Right renal pelvis (tissue), 4 donors: ENCODE measurements around the gene MED27. TPM values are rescaled to one million over a fixed set of nuclear protein-coding genes. Genes with fewer than 3 reads are reported as not detected.
A peak's percentile ranks its signal among the peaks of the same experiment; 100 is the strongest.

Experiments used
- DNase-seq, 4 donors: peaks; one replicate each; pipeline ENCODE4 v3.0.0-alpha.2; 2013; ENCODE audit warnings: low read depth in 4 of 4, low spot score in 3 of 4, missing footprints in 1 of 4
- polyA plus RNA-seq, 4 donors: library from polyadenylated mRNA; unstranded; fragments of 120-200 nt; gene quantifications; one replicate each; pipeline ENCODE4 v1.2.1, GENCODE V29; 2013; ENCODE audit not compliant: insufficient read length in 4 of 4

MED27 gene
- polyA plus RNA-seq, 4 donors, result 21.9 to 22.3 (median 22.2) TPM

DNA sequence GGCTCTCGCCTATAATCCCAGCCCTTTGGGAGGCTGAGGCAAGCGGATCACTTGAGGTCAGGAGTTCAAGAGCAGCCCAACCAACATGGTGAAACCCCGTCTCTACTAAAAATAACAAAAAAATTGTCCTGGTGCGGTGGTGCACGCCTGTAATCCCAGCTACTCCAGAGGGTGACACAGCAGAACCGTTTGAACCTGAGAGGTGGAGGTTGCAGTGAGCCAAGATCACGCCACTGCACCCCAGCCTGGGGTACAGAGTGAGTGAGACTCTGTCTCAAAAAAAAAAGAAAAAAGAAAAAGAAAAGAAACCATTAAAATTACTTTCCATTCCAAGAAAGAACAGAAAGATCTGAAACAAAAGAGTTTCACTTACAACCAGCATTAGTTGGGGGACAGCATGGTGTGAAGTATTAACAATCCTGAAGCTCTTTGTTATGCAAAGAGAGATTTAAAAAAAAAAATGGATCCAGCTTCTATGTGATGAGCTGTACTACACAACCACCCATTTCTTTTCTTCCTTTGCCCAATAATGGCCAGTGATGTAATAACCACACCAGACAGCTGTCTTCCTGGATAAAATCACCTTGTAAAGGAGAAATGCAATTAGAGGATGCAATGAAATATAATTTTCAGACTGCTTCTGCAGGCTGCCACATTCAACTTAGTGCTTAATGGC is 76.9 kb downstream of the MED27 start:
- DNase-seq, result no peak

- DNase-seq, result no peak
Measured at GRCh38 chr9:132001567-132001966, 78.1 kb downstream of the MED27 start.

DNA sequence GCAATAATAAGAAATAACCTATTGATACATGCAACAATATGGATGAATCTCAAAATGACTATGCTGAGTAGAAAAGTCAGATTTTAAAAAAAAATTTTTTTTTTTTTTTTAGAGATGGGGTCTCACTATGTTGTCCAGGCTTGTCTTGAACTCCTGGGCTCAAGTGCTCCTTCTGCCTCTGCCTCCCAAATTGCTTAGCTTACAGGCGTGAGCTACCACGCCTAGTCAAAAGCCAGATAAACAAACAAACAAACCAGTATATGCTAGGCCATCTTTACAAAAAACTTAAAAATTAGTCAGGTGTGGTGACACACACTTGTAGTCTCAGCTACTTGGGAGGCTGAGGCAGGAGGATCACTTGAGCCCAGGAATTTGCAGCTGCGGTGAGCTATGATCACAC is 79.0 kb downstream of the MED27 start:
- DNase-seq, result no peak

DNA sequence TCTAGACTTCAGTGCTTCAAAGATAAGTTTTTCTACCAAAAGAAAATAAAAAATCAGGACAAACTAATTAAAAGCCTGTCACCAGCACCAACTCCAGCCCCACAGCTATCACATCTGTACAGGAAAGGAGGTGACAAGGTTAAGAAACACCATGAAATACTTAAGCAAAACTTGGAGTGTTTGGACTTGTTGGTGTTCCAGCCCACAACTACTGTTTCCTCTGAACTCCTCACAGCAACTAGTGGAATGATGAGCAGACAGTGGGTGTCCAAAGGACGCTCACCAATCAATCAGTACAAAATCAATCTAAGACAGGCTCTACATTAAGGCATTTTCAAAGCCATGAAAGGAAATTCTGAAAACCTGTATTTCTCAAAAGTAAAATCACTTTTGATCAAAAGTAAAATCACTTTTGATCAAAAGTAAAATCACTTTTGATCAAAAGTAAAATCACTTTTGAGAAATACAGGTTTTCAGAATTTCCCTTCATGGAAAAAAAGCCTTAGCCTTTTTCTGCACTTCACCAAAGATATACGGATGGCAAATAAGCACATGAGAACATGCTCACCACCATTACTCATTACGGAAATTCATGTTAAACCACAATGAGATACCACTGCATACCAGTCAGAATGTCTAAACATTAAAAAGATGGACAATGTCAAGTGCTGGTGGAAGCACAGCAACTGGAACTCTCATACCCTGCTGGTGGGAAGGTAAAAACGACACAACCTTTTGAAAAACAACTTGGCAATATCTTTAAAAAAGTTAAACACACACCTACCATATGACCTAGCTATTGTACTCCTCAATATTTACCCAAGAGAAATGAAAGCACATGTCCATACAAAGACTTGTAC is 79.7 kb downstream of the MED27 start:
- DNase-seq, result no peak

DNA sequence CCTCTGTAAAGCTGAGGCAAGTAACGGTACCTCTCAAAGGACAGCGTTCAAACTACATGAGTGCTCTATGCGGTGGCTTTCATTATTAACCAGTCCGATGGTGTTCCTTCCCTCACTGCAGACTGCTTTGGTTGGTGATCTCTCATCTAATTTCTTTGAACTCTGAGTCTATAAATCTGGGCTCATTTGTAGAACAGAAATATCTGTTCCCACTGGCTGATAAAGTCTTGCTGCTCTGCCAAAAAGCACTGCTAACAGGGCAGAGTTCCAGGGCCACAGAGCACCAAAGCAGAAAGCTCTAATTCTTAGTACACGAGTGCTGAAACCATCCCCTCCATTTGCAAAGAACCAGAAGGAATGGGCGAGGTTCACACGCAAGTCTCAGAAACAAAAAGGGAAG is 81.9 kb downstream of the MED27 start:
- DNase-seq, result no peak

- no peak for DNase-seq
Measured at GRCh38 chr9:131997076-131997475, 82.6 kb downstream of the MED27 start.

- DNase-seq, result no peak
Measured at GRCh38 chr9:131995382-131995781, 84.3 kb downstream of the MED27 start.

- no peak for DNase-seq
Measured at GRCh38 chr9:131994364-131995125, 85.1 kb downstream of the MED27 start.

- DNase-seq, result peak in 1 of 4 donors; percentile 31
Measured at GRCh38 chr9:131992906-131993657, 86.6 kb downstream of the MED27 start.

DNA sequence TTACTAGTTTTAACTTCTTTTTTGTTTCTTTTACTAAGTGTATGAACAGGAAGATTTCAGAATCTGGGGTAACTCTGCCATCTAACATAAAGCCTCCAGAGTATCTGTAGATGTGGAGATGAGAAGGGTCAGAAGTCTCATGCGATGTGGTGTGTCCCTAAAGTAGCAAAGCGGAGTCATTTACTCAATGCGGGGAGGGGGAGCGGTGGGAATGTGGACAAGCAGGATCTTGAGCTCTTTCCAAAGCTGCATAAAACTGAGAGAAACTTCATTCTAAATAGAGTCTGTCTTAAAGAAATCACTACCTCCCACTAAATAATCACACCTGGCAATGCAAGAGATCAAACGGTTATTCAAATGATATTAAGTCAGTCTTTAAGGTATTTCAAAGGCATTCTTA is 92.4 kb downstream of the MED27 start:
- DNase-seq, result no peak

DNA sequence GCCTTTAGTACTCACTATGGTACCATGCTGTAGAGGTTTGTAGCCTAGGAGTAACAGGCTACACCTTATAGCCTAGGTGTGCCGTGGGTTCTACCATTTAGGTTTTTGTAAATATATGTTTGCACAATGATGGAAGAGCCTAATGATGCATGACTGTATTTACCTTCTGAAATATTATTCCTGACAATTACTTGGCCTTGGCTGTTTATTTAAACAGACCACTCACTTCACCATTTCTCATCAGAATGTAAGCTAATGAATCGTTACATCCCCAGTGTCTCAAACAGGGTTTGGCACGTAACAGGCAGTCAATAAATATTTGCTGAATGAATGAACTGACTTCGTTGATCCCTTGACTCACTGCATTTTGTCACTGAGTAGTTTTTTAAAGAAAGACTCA is 93.1 kb downstream of the MED27 start:
- no peak for DNase-seq

GRCh38 chr9:131986089-131986488 is 93.6 kb downstream of the MED27 start:
- no peak for DNase-seq

DNA sequence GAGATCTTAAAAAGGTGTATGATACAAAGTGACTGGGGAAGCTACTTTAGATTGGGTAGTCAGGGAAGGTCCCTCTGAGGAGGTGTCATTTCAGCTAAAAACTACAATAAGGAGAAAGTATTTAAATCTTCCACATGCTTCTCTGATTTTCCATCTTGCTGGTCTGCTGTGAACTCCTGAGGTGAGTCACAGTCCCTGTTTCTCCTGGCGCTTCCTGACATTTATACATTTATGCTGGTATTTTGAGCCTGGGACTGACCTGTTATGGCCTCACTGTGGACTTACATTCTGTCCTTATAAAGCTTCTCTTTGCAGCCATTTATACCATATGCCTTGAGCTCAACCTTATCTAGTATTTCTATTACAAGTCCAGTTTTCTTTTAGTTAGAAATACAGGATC is 95.1 kb downstream of the MED27 start:
- no peak for DNase-seq

DNA sequence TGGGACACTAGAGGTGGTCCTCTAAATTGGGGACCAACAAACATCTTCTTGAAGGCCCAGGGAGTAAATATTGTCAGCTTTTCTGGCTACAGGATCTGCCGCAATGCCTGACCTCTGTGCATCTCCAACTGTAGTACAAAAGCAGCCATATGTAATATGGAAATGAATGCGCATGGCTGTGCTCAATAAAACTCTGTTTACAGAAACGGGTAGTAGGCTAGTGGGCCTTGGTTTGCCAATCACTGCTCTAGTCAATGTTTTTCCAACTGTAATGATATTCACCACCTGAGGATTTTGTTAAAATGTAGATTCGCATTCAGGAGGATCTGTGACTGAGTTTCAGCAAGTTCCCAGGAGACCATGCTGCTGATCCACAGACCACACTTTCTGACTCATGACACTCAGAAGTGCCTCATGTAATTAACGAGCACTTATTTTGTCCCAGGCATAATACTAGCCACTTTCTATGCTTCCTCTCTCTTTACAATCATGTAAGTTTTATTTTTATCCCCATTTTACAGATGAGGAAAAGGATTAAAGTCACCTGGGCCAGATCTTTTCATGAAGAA is 96.9 kb downstream of the MED27 start:
- DNase-seq, result no peak

DNA sequence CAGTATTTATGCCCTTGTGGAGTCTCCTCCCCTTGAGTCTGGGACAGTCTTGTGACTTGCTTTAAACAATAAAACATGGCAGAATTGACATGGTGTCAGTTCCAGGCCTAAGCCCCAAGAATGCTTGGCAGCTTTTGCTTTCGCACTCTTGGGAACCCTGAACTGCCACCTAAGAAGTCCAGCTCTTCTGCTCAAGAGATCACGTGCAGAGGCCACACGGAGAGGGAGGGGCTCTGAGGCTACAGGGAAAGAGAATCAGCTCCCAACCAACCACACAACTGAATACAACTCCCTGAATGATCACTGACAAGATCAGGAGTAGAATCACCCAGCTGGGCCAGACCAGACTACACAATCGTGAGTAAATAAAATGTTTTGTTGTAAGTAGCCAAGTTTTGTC is 97.6 kb downstream of the MED27 start:
- no peak for DNase-seq

DNA sequence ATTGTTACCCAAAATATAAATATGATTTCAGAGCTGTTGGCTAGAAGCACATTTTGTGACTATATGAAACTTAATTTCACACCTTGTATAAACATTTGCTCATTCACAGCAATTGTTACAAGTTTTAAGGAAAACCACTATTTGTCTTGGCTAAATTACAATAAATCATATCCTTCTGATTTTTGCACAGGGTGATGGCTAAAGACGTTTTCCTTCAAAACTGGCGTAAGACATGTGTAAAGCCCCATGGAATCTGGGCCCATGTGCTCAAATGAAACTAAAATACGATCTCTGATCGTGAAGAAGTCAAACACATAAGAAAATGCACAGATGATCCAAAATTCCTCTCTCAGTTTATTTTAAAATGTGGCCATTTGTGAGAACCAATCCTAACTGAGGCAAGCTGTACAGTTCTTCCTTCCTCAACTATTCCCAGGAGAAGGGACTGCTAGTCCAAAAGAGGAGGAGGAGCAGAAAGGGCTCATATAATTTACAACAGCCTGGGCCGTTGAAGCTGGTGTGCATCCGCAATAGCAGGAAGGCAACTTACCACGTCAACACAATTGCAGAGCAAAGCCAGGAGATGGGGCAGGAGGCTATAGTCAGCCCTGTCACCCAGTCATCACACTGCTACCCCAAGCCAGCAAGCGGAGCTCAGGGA is 98.4 kb downstream of the MED27 start:
- no peak for DNase-seq

- no peak for DNase-seq
Measured at GRCh38 chr9:131980267-131981016, 99.2 kb downstream of the MED27 start.

DNA sequence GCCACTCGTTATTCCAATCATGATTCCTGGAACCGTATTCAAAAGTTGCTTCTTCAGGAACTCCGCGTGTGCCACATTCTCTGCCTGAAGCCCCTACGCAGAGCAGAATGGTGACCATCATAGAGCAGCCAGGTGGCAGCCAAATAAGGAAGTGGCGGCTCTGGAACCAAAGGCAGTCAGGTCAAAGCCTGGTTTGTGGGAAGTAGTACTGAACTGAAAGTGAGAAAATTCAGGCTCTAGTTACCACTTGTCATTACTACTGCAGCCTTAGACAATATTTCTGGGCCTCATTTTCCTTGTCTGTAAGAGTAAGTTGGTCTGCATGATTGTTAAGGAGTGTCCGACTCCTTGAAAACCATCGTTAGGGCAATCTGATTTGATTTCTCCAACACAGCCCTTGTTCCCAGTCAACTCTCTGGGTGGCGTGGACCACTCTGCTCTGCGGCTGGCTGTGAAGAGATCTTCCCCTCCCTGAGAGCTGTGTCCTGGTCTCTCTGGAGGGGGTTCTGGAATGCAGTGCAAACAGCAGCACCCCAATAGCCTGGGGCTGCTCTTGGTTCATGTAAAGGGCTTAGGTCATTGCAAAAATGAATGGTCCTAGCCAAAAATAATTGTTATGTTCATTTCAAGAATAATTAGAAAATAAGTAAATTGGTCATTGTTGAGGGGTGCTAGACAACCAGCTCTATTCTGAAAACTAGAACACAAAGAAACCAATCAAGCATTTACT is 102.4 kb downstream of the MED27 start:
- DNase-seq, result no peak
